ENCODE measurements around the gene AQP3.

GRCh38 chr9:33408087-33408486, 39.3 kb downstream of the AQP3 start:
- TF ChIP-seq CTCF (conservative IDR thresholded peaks at IDR 0.05), result no peak
- no peak for TF ChIP-seq ZFX (IDR thresholded peaks at IDR 0.05)

All from C4-2B (cell line).